ENCODE results near the gene GSTO2.
A peak's percentile ranks its signal among the peaks of the same experiment; 100 is the strongest.

Gene GSTO2

DNA sequence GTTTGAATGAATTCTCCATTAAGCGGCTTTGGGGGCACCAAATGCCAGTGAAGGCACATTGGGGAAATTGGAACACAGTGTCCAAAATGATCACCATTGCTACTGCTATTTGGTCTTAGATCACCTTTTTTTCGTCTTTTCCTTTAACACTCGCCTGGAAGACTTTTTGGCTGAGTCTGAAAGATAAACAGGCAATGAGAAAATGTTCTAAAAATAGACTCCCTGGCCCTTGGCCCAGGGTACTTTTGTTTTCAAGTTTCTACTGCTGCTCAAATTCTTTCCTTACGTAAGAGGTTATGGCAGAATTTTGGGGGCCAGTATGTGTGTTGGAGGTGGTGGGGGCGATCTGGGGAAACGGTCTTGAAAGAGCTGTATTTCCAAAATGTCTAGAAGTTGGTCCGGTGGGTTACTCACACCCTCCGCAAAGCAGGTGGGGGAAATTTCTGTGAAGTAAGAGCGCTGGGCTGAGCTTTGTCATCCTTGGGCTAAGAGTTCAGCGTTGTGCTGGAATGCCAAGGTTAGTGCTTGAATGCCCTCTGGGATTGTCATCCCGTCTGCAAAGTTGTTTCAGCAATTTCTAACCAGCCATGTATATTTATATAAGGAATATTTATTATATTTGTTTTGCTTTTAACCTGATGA is 70.6 kb downstream of the GSTO2 start:
- DNase-seq (ENCODE audit: low read depth in 2 of 2): no peak

DNA sequence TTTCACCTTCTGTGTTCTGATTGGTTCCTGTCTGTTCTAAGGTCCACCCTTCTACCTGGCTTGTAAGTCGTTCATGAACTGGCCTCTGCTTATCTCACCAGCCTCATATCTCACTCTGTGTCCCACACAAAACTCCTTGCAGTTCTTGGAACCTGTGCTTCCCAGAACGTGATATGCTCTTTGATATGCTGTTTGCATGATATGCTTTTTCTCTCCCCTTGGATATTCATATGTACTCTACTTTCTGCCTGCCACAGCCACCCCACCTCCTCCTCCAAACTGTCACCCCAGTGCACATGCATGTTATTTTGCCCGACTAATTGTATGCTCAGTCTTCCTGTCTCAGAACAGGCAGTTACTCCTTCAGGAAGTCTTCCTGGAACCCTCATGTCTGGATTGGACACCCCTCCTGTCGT is 71.1 kb downstream of the GSTO2 start:
- DNase-seq (ENCODE audit: low read depth in 2 of 2): no peak

DNA sequence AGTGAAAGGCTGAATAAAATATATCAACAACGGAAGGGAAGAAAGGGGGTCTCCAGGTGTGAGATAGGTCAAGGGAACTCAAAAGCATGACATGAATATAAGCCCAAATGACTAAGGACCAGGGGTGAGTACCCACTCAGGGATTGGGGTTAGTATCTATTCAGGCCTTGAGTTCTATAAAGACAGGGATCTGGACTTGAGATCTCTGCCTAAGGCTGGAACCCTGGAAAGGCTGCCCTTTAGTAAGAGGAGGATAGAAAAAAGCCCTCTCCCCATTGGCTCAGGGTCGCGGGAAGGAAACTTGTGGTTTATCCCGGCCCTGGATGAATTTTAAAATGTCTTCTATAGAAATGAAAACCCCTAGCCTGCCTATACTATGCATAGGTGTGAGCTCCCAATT is 71.7 kb downstream of the GSTO2 start:
- DNase-seq (ENCODE audit: low read depth in 2 of 2): no peak

DNA sequence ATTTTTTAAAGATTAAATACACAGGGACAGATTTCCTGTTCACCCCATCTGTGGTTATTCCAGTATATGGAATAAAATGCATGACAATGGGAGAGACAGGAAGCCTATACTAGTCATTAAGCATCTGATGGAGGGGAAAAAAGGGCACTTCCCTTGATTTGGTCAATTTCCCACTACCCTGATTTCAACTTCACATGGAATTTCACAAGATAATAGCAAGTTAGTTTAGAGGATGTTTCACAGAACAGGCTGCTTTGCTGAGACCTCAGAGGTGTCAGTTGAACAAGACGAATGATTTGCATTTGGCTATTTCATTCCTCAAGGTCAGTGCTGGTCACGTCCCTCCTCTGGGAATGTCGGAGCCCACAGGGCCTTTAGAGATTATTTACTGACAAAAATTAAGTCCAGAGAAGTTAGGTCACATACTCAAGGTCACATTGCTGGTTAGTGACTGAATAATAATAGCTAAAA is 74.0 kb downstream of the GSTO2 start:
- DNase-seq (ENCODE audit: low read depth in 2 of 2): no peak

DNA sequence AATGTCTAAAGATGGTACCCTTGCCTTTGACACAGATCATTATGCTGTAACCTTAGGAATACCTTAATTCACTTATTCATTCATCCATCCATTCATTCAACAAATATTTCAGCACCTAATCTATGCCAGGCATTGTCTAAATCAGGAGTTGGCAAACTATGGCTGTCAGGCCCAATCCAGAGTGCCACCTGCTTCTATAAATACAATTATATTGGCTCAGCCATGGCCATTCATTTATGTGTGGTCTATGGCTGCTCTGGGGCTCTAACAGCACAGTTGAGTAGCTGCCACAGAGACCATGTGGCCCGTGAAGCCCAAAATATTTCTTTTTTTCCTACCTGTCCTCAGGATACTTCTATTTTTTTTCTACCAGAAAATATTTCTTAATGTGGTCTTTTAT is 75.2 kb downstream of the GSTO2 start:
- DNase-seq (ENCODE audit: low read depth in 2 of 2): no peak

DNA sequence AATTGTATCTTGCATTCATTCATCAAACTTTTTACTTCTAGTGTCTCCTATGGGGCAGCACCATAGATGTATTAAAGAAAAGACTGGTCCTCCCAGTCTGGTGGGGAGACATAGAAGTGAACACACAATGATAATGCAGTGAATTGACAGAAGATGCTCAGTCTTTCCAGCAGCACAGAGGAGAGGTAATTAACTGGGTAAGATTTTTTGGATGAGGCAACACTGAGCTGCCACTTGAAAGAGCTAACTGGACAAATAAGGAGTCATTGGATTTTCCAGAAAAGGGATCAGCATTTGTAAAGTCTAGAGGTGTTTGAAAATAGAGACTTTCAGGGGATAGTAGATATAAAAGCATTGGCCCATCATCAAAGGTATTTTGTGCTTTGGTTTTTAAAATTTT is 76.5 kb downstream of the GSTO2 start:
- DNase-seq (ENCODE audit: low read depth in 2 of 2): no peak

DNA sequence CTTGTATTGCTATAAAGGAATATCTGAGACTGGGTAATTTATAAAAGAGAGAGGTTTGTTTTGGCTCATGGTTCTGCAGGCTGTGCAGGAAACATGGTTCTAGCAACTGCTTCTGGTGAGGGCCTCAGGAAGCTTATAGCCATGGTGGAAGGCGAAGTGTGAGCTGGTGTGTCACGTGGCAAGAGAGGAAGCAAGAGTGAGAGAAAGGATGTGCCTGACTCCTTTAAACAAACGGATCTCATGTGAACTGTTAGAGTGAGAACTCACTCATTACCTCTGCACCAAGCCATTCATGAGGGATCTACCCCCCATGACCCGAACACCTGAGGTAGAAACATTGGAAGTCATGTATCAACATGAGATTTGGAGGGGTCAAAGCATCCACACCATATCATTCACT is 77.0 kb downstream of the GSTO2 start:
- no peak for DNase-seq (ENCODE audit: low read depth in 2 of 2)

DNA sequence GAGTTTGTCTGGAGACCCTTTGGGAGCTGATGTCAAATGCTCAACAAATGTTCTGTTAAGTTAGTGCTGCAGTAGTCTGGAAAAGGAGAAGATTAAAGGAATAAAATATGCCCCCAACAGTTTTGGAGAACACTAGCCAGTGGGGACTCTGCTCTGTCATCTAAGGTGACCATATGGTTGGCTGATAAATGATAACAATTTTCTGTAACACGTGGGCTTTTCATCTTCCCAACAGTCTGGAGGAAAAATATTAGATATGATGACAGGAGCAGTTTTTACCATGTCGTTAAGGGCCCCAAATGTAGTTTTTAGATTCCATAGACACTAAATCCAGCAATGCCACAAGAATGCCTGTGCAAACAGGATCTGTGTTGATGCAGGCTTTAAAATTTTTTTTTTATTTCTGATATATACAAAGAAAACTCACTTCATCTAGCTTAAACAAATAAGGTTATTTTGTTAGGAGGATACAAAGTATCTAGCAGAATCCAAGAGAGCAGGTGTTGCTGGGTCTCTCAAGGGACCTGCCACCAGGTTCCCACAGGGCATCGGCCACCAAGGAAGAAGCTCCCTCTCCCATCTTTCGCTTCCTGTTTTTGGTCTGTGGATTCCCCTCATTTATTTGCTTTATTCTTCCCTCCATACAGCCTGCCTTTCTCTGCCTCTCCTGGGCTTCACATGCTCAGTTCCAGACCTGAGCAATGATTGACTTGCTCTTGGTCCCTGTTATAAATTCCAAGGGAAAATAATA is 78.5 kb downstream of the GSTO2 start:
- no peak for DNase-seq (ENCODE audit: low read depth in 2 of 2)

DNA sequence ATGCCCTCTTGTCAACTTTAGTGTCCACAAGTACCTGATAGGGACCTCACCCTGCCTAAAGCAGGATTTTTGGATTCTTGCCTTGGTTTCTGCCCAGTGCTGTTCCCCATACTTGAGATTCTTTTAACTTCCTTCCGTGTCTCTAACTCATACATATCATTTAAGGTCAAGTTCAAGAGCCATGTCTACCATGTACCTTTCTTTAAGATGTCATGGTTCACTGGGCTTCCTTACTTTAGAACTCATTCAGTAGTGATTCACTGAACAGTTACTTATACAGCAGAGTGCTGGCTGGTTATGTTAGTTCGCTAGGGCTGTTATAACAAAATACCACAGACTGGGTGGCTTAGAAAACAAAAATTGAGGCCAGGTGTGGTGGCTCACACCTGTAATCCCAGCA is 79.6 kb downstream of the GSTO2 start:
- DNase-seq (ENCODE audit: low read depth in 2 of 2): no peak

DNA sequence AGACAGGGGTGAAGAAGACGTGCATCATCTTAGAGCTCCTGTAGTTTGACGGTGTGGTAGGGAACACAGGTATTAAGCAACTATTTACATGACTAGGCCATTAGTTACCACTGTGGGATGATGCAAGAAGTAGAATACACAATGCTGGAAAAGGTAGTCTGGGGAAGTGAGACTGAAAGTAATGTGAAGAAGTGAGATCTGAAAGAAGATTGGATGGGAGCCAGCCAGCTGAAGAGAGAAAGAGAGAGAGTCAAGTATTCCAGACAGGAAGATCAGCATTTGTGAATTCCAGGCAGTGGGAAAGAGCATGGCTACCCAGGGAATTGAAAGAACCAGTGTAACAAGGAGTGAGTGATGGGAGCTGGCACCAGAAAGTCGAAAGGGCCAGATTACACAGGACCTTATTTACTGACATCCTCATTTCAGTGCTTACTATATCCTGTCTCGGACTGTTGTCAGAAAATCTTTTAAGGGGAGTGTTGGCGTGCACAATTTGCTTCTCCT is 80.7 kb downstream of the GSTO2 start:
- no peak for DNase-seq (ENCODE audit: low read depth in 2 of 2)

DNA sequence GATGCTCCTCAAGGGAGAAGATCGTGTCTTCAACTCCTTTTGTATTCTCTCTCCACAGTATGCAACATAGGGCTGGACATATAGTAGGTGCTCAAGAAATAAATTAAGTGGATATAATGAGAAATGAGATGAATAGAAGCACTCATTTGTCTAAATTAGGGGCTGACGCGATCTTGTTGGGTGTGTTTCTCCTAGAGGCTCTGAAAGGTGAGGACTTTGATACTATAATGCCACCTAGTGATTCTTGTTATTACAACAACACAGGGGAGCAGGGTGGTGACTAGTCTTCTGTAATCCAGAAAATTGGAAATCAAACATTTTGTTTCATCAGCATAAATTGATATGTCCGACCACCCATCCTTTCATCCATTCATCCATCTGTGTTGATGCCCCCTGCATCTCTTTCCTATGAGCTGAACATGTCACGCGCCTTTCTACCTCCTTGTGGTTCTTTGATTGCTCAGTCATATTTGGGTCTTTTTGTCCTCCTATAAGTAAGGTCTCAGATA is 81.2 kb downstream of the GSTO2 start:
- DNase-seq (ENCODE audit: low read depth in 2 of 2): no peak

DNA sequence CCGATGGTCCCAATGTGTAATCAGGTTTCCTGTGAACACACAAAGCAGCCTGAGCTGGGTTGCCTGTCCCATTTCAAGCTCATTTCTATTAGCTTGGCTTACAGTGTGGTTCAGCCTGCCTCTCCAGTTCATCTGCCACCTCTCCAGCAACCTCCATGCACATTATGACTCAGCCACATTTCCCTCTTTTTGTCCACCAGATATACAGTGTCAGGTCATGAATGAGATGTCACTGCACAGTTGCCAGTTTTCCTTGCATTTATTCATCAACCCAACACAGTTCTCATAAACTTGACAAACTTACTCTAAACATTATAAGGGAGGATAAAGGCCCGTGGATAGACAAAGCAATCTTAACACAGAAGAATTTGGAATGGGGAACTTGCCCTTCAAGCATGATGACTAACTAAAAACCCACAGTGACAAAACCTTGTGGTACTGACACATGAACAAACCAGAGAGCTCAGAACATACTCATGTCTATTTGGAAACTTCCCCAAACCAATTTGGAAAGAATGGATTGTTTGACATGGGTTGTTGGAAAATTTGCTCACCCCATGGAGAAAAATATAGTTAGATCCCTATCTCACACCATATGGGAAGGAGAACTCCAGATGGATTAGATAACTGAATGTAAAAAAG is 82.2 kb downstream of the GSTO2 start:
- no peak for DNase-seq (ENCODE audit: low read depth in 2 of 2)

DNA sequence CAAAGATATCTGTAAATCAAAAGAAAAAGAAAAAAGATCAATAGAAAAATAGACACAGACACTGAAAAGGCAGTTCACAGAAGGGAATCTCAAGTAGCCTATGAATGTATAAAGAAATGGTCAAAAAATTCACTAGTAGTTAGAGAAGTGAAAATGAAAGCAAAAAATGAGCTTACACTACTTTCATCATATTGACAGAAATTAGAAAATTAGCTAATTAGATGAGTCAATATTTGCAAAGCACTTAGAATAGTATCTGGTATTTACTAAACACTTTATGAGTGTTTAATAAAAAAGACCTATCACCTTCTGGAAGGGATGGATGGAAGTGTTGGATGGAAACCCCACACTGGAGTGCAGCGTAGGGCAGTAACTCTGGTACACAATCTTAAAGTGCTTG is 82.9 kb downstream of the GSTO2 start:
- no peak for DNase-seq (ENCODE audit: low read depth in 2 of 2)

DNA sequence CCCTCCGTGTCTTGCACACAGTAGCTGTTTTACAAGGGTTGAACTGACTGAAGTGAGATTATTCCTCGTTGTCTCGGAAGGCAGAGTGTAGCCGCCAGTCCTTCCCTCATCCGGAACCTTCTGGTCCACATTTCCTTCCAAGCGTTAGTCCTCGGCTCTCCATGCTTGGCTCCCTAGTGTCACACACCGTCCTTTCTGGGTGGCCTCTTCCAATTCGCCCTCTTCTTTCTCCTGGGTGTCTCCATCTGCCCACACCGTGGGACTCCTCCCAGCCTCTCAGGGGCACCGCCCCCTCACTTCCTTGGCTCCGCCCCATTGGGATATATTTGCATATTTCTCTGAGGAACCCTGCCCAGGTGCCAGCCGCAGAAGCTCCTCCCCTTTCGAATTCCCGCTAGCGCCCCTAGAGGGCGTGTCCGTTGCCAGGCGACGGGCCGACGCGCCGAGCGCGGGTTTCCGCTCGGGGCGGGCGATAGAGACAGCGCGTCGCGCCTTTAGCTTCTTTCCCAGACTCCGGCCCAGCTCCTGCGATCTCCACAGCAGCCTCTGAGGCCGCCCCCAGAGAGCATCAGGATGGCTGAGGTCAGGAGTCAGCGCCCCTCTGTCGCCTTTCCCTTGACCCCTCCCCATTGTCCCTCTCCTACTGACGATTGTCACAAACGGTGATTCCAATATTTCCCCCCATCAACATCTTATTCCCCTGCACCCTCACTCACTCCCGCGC is 84.5 kb downstream of the GSTO2 start, which contains the start of gene CFAP58:
Gene CFAP58, plus strand, starts transcription at position 509 of the 724 bp plus-strand sequence. Its CDS starts 65 bp downstream, at position 574.
- DNase-seq (ENCODE audit: low read depth in 2 of 2): peak; percentile 77 to 83
